Mesenchymal stem cell (in vitro differentiated cells and primary cell): Measurements from ENCODE around the gene THSD7A.

Experiments
- DNase-seq: peaks from one replicate; pipeline ENCODE4 v3.0.0-alpha.2; 2013
- H2AFZ ChIP-seq: one replicate; pipeline ENCODE4 v1.6.1; 2013; ENCODE audit warnings: low read depth, mild to moderate bottlenecking, control low read depth, inconsistent platforms, low read length, moderate library complexity
- H2AK5ac ChIP-seq: 2 replicates; pipeline ENCODE4 v1.6.1; 2013; ENCODE audit warnings: low read length, moderate library complexity, mild to moderate bottlenecking, inconsistent platforms; ENCODE audit not compliant: severe bottlenecking
- H2BK120ac ChIP-seq: one replicate; pipeline ENCODE4 v1.6.1; 2013; ENCODE audit warnings: low read depth, mild to moderate bottlenecking, inconsistent platforms, low read length, moderate library complexity
- H2BK12ac ChIP-seq, 2 experiments: one replicate each; pipeline ENCODE4 v1.6.1; 2013; ENCODE audit warnings: inconsistent platforms in 2 of 2, low read length in 2 of 2, mild to moderate bottlenecking in 2 of 2, moderate library complexity in 2 of 2, control low read depth in 1 of 2
- H2BK15ac ChIP-seq: one replicate; pipeline ENCODE4 v1.6.1; 2013; ENCODE audit warnings: mild to moderate bottlenecking, low read depth, inconsistent platforms; ENCODE audit not compliant: poor library complexity, severe bottlenecking
- H2BK5ac ChIP-seq: 2 replicates; pipeline ENCODE4 v1.6.1; 2013; ENCODE audit warnings: low read depth, mild to moderate bottlenecking, low read length, control low read depth, inconsistent platforms; ENCODE audit not compliant: poor library complexity, severe bottlenecking
- H3K14ac ChIP-seq, 2 experiments: one replicate each; pipeline ENCODE4 v1.6.1; 2013; ENCODE audit warnings: inconsistent platforms in 2 of 2, low read length in 2 of 2, control low read depth in 1 of 2, mild to moderate bottlenecking in 1 of 2, moderate library complexity in 1 of 2
- H3K18ac ChIP-seq, 2 experiments: one replicate each; pipeline ENCODE4 v1.6.1; 2013; ENCODE audit warnings: inconsistent platforms in 2 of 2, low read length in 2 of 2, control low read depth in 1 of 2, low read depth in 1 of 2, mild to moderate bottlenecking in 1 of 2
- H3K23ac ChIP-seq, 2 experiments: one replicate each; pipeline ENCODE4 v1.6.1; 2013; ENCODE audit warnings: inconsistent platforms in 2 of 2, low read length in 2 of 2, mild to moderate bottlenecking in 2 of 2, moderate library complexity in 2 of 2, control low read depth in 1 of 2
- H3K27ac ChIP-seq: 2 replicates; pipeline ENCODE4 v1.5.1; 2013; ENCODE audit warnings: mild to moderate bottlenecking, moderate library complexity, low read length, control low read depth, inconsistent platforms; ENCODE audit not compliant: poor library complexity, severe bottlenecking
- H3K27me3 ChIP-seq, 2 experiments: 2 replicates each; pipeline versions ENCODE4 v1.6.1 to v1.7.0; 2013; ENCODE audit warnings: low read length in 2 of 2, mild to moderate bottlenecking in 2 of 2, moderate library complexity in 2 of 2, control low read depth in 1 of 2, inconsistent platforms in 1 of 2; ENCODE audit not compliant: control insufficient read depth in 1 of 2, insufficient read depth in 1 of 2
- H3K36me3 ChIP-seq, 2 experiments: 2 replicates each; pipeline versions ENCODE4 v1.6.1 to v1.7.0; 2013; ENCODE audit warnings: low read length in 2 of 2, control low read depth in 1 of 2, inconsistent platforms in 1 of 2, low read depth in 1 of 2, mild to moderate bottlenecking in 1 of 2; ENCODE audit not compliant: insufficient read depth in 2 of 2, control insufficient read depth in 1 of 2
- H3K4ac ChIP-seq, 2 experiments: one replicate each; pipeline ENCODE4 v1.6.1; 2013; ENCODE audit warnings: inconsistent platforms in 2 of 2, low read length in 2 of 2, mild to moderate bottlenecking in 2 of 2, moderate library complexity in 2 of 2, control low read depth in 1 of 2, low read depth in 1 of 2
- H3K4me1 ChIP-seq: 2 replicates; pipeline ENCODE4 v1.6.1; 2013; ENCODE audit warnings: low read depth, low read length, control low read depth; ENCODE audit not compliant: control insufficient read depth, insufficient read depth
- H3K4me2 ChIP-seq: 2 replicates; pipeline ENCODE4 v1.6.1; 2013; ENCODE audit warnings: low read length, mild to moderate bottlenecking, inconsistent platforms; ENCODE audit not compliant: poor library complexity, severe bottlenecking
- H3K4me3 ChIP-seq, 2 experiments: 2 replicates each; pipeline versions ENCODE4 v1.5.1 to v1.7.0; 2013; ENCODE audit warnings: low read length in 2 of 2, mild to moderate bottlenecking in 2 of 2, control low read depth in 1 of 2, low read depth in 1 of 2; ENCODE audit not compliant: insufficient read depth in 1 of 2
- H3K79me1 ChIP-seq: replicated peaks from 2 replicates; pipeline ENCODE4 v1.6.1; 2013; ENCODE audit warnings: mild to moderate bottlenecking, control low read depth, low read length, inconsistent platforms; ENCODE audit not compliant: poor library complexity, severe bottlenecking
- H3K9ac ChIP-seq: 2 replicates; pipeline ENCODE4 v1.7.0; 2013; ENCODE audit warnings: mild to moderate bottlenecking, low read length, moderate library complexity
- H3K9me3 ChIP-seq: 2 replicates; pipeline ENCODE4 v1.7.0; 2013; ENCODE audit warnings: mild to moderate bottlenecking, low read length; ENCODE audit not compliant: control insufficient read depth
- H4K8ac ChIP-seq: one replicate; pipeline ENCODE4 v1.6.1; 2013; ENCODE audit warnings: inconsistent platforms, mild to moderate bottlenecking, low read length, moderate library complexity
- H4K91ac ChIP-seq: one replicate; pipeline ENCODE4 v1.6.1; 2013; ENCODE audit warnings: mild to moderate bottlenecking, low read length, inconsistent platforms
- WGBS: methylation state at CpG from one replicate; pipeline ENCODE4 v1.1.7; 2013; ENCODE audit warnings: mixed read lengths; 5-methylcytosine and 5-hydroxymethylcytosine counted together

Gene THSD7A

DNA sequence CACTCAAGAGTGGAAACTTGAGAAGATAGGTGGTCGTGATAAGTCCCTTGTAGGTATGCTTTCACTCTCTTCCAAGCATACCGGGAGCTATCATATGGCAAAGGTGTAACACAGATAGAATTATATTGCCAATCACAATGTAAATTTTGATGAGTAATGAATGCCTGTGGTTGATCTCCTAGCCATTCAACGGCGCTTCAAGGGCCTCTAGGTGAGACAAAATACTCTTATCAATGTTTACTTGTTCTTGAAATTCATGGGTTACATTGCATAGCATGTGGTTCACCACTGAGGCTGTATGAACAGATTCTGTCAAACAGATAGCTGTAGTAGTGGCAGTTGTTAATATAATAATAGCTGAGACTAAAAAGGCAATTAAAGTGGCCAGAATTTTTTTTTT is 82.4 kb downstream of the THSD7A start:
- no peak overlapping the region for H2BK5ac ChIP-seq
- H3K4me2 ChIP-seq: no peak overlapping the region
- no peak overlapping the region for H2BK15ac ChIP-seq
- no peak overlapping the region for H3K9ac ChIP-seq
- H3K9me3 ChIP-seq: no peaks in the 10 kb centered on the region
- no peak overlapping the region for H2AK5ac ChIP-seq
- no peak overlapping the region for H2BK12ac ChIP-seq
- H3K23ac ChIP-seq: no peak overlapping the region
- no peak overlapping the region for H3K4me3 ChIP-seq
- H3K79me1 ChIP-seq: no peaks in the 10 kb centered on the region
- H4K8ac ChIP-seq: no peak overlapping the region
- H3K4ac ChIP-seq: no peak overlapping the region
- WGBS: 93% methylated on average over 2 of the region's 4 CpGs
- H3K4me1 ChIP-seq: no peaks in the 10 kb centered on the region
- no peak overlapping the region for H3K14ac ChIP-seq
- no peaks in the 10 kb centered on the region for H3K27me3 ChIP-seq
- H3K36me3 ChIP-seq: no peaks in the 10 kb centered on the region
- no peak overlapping the region for H2BK120ac ChIP-seq
- H2AFZ ChIP-seq: no peak overlapping the region
- no peak overlapping the region for H4K91ac ChIP-seq
- no peak overlapping the region for H3K27ac ChIP-seq
- H3K18ac ChIP-seq: no peak overlapping the region
- DNase-seq: no peak

DNA sequence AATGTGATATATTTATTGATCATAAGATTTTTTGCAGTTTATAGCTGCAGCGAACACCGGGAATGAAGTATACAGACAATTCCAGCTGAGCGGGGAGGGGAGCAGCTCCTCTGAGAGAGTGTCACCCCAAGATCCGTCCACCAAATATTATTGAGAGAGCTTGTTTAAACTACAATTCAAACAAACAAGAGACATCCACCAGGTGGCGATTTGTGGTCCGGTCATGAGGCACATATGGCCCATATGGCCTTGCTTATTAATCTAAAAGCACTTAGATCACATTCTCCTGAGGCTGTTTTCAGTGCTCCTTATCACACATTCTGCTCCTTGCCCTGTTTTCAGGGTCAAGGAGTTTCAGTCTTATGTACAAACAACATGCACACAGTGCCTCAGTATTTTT is 83.1 kb downstream of the THSD7A start:
- no peaks in the 10 kb centered on the region for H3K9me3 ChIP-seq
- H3K79me1 ChIP-seq: no peaks in the 10 kb centered on the region
- WGBS: 89% methylated on average over 6 of the region's 6 CpGs

DNA sequence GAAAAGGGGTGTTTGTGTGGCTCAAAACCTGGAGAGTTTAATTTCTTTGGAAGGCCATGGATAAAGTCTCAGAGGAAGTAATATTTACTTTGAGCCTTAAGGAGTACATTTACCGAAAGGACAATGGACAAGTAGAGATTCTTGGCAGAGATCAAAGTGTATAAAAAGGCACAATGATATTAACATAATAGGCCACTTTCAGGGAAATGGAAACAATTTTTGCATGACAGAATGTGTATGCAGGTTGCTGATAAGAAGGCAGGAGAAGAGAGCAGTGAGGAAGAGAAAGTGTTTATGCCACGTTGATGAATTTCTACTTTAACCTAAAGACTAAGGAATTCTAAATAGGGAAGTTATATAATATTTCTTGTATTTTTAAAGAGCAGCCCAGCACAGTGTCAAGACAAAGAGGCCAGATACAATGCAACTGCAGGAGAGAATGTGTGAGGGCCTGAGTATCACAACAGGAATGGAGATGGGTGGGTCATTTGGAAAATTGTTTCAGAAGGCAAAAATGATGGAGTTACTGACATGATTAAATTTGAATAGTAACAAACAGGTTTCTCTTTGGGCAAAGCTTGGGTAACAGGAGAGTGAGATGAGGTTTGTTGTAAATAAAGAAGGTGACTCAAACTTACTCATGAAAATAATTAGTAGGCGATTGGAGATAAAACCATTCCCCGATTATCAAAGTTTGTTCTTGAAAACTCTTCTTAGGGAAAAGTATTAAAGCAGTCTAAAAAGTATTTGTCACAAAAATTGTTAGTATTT is 84.1 kb downstream of the THSD7A start:
- Histone ChIP-seq H2BK15ac (no peak overlapping the region), H3K4me3 (no peak overlapping the region), H2BK12ac (no peak overlapping the region), H3K4ac (no peak overlapping the region), H4K8ac (no peak overlapping the region), H2AK5ac (no peak overlapping the region), H3K4me1 (no peaks in the 10 kb centered on the region), H3K23ac (no peak overlapping the region), H2BK120ac (no peak overlapping the region), H3K9me3 (no peaks in the 10 kb centered on the region), H4K91ac (no peak overlapping the region), H3K27ac (no peak overlapping the region), H3K18ac (no peak overlapping the region), H3K79me1 (no peaks in the 10 kb centered on the region), H2BK5ac (no peak overlapping the region), H2AFZ (no peak overlapping the region), H3K14ac (no peak overlapping the region), H3K36me3 (no peaks in the 10 kb centered on the region), H3K4me2 (no peak overlapping the region), H3K27me3 (no peaks in the 10 kb centered on the region), H3K9ac (no peak overlapping the region)
- no peak for DNase-seq
- WGBS: 95% methylated on average over 2 of the region's 4 CpGs

More for the DNA sequence above, 83.1 kb downstream of the THSD7A start:
- no peak for DNase-seq
- no peaks in the 10 kb centered on the region for H3K4me1 ChIP-seq
- H3K4me2 ChIP-seq: no peak overlapping the region
- H3K23ac ChIP-seq: no peak overlapping the region
- no peak overlapping the region for H3K14ac ChIP-seq
- H3K36me3 ChIP-seq: no peaks in the 10 kb centered on the region
- no peak overlapping the region for H4K91ac ChIP-seq
- no peak overlapping the region for H2BK15ac ChIP-seq
- H2BK120ac ChIP-seq: no peak overlapping the region
- H2AK5ac ChIP-seq: no peak overlapping the region
- no peak overlapping the region for H4K8ac ChIP-seq
- no peak overlapping the region for H3K4ac ChIP-seq
- no peak overlapping the region for H3K18ac ChIP-seq
- no peak overlapping the region for H2BK5ac ChIP-seq
- no peak overlapping the region for H2AFZ ChIP-seq
- H3K9ac ChIP-seq: no peak overlapping the region
- H3K27me3 ChIP-seq: no peaks in the 10 kb centered on the region
- H2BK12ac ChIP-seq: no peak overlapping the region
- no peak overlapping the region for H3K27ac ChIP-seq
- no peak overlapping the region for H3K4me3 ChIP-seq

DNA sequence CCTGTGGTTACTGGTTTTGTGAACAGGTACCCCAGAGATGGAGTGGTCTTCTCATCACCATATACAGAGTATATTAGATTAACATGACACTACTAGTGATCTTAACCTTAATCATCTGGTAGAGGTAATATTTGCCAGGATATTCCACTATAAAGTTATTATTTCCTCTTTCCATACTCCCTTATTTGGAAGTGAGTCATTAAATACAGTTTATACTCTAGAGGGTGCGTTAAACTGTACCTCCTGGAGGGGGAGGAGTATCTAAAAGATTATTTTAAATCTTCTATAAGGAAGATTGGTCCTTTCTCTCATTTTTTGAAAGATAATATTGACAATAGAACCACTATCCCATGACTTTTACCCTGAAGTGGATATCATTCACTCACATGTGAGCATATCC is 85.4 kb downstream of the THSD7A start:
- Histone ChIP-seq H3K4me1 (no peaks in the 10 kb centered on the region), H3K4me3 (no peak overlapping the region), H4K91ac (no peak overlapping the region), H2AFZ (no peak overlapping the region), H2BK120ac (no peak overlapping the region), H3K27me3 (no peaks in the 10 kb centered on the region), H3K4me2 (no peak overlapping the region), H3K27ac (no peak overlapping the region), H3K79me1 (no peaks in the 10 kb centered on the region), H3K14ac (no peak overlapping the region), H3K18ac (no peak overlapping the region), H3K4ac (no peak overlapping the region), H3K36me3 (no peaks in the 10 kb centered on the region), H3K9ac (no peak overlapping the region), H2BK5ac (no peak overlapping the region), H3K9me3 (no peaks in the 10 kb centered on the region), H2BK12ac (no peak overlapping the region), H2BK15ac (no peak overlapping the region), H3K23ac (no peak overlapping the region), H2AK5ac (no peak overlapping the region), H4K8ac (no peak overlapping the region)
- DNase-seq: no peak
- WGBS: no CpG with 5 or more reads among the region's 1 CpG
